ENCODE results near the gene SLC26A11.
"Not testable (repeated sequence)": the region's sequence is repeated elsewhere in the genome, so short reads cannot be mapped to it uniquely, and the experiment has no call there.

Gene SLC26A11

GRCh38 chr17:80196652-80197051 lies 23.6 kb upstream of the SLC26A11 start:
- DNase-seq, result no peak

- no peak for DNase-seq
Measured at GRCh38 chr17:80198144-80198661, 22.0 kb upstream of the SLC26A11 start.

- not testable (repeated sequence) for DNase-seq
Measured at GRCh38 chr17:80199295-80199694, 20.9 kb upstream of the SLC26A11 start.

- DNase-seq, result no peak
Measured at GRCh38 chr17:80201446-80201845, 18.8 kb upstream of the SLC26A11 start.

- DNase-seq, result no peak
Measured at GRCh38 chr17:80202197-80202596, 18.0 kb upstream of the SLC26A11 start.

- DNase-seq, result no peak
Measured at GRCh38 chr17:80203471-80203963, 16.7 kb upstream of the SLC26A11 start.

GRCh38 chr17:80204626-80205468 lies 15.4 kb upstream of the SLC26A11 start:
- DNase-seq, result no peak

- DNase-seq, result no peak
Measured at GRCh38 chr17:80205811-80206210, 14.4 kb upstream of the SLC26A11 start.

GRCh38 chr17:80208050-80208449 lies 12.2 kb upstream of the SLC26A11 start:
- no peak for DNase-seq

GRCh38 chr17:80209765-80210164 lies 10.5 kb upstream of the SLC26A11 start:
- DNase-seq, result no peak

- DNase-seq, result no peak
Measured at GRCh38 chr17:80210348-80211108, 9.7 kb upstream of the SLC26A11 start.

GRCh38 chr17:80212109-80212508 lies 8.1 kb upstream of the SLC26A11 start:
- DNase-seq, result no peak

GRCh38 chr17:80212511-80212910 lies 7.7 kb upstream of the SLC26A11 start:
- DNase-seq, result no peak

GRCh38 chr17:80212962-80213642 lies 7.1 kb upstream of the SLC26A11 start:
- DNase-seq, result no peak

- DNase-seq, result no peak
Measured at GRCh38 chr17:80213643-80213975, 6.6 kb upstream of the SLC26A11 start.

GRCh38 chr17:80214012-80214877 lies 6.0 kb upstream of the SLC26A11 start:
- DNase-seq, result no peak

GRCh38 chr17:80214878-80215210 lies 5.4 kb upstream of the SLC26A11 start:
- DNase-seq, result no peak

GRCh38 chr17:80216473-80217456 lies 3.5 kb upstream of the SLC26A11 start:
- DNase-seq, result no peak

- DNase-seq, result no peak
Measured at GRCh38 chr17:80217703-80218362, 2.4 kb upstream of the SLC26A11 start.

- DNase-seq, result no peak
Measured at GRCh38 chr17:80218391-80218790, 1.8 kb upstream of the SLC26A11 start.
